ENCODE data around the gene PAF1.

The PAF1 gene

DNA sequence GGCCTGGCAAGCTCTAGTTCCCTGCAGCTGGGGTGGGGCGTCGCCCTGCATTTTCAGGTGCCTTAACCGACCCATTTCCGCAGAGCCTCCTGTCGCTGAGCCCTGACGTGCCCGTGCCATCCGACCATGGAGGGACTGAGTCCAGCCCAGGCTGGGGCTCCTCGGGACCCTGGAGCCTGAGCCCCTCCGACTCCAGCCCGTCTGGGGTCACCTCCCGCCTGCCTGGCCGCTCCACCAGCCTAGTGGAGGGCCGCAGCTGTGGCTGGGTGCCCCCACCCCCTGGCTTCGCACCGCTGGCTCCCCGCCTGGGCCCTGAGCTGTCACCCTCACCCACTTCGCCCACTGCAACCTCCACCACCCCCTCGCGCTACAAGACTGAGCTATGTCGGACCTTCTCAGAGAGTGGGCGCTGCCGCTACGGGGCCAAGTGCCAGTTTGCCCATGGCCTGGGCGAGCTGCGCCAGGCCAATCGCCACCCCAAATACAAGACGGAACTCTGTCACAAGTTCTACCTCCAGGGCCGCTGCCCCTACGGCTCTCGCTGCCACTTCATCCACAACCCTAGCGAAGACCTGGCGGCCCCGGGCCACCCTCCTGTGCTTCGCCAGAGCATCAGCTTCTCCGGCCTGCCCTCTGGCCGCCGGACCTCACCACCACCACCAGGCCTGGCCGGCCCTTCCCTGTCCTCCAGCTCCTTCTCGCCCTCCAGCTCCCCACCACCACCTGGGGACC is 16.9 kb upstream of the PAF1 start:
- peak overlapping the region; percentile 67 to 96 (median 79) for H3K4me3 ChIP-seq

DNA sequence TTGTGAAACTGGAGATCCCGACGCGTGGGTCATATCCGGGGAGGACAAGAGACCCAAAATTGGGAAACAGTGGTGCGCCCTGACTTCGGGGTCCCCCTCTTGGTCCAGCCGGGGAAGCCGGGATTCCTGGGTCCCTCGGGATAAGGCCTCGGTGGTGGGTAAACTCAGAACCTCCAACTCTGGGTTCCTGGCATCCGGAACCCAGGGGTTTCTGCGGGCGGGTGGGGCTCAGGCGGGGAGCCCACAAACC is 16.4 kb upstream of the PAF1 start:
- H3K4me3 ChIP-seq = peak overlapping the region; percentile 67 to 96 (median 79)
- peak overlapping the region; percentile 88 to 100 (median 99) for H3K27ac ChIP-seq

More for the DNA sequence above, 16.9 kb upstream of the PAF1 start:
- peak overlapping the region; percentile 88 to 100 (median 99) for H3K27ac ChIP-seq

DNA sequence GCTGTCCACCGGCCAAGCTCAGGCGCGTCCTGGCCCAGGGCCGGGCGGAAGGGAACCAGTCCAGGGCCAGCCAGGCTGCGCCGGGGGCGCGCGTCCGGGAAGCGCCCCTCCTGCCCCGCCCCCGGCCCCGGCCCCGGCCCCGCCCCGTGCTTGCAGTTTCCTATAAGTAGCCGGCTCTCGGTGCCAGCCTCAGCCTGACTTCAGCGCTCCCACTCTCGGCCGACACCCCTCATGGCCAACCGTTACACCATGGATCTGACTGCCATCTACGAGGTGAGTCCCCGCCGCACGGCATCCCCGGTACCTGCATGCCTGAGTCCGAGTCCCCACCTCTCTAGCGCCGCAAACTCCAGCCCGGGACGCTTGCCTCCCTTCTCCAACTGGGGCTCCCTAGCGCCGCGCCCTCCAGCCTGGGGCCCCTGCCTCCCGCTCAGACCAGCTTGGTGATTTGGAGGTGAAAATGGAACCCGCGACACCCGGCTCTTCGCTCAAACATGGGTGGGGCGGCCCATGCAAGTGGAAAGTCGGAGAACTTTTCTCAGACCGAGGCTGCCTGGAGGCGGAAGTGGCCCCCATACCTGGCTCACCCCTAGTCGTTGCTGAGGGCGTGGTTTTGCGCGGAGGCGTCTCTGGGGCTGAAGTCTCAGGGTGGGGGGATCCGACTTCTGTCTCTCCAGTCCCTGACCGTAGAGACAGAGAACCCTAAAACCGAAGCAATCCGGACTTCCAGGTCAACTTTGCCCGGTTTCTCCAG is 15.9 kb upstream of the PAF1 start, which contains the start of gene ZFP36:
TSS of gene ZFP36 (plus strand) at position 192 of the 754 bp plus-strand sequence. CDS start at position 250, 58 bp downstream.
- Histone ChIP-seq H3K4me3 (peak within 1 kb of the TSS; percentile 67 to 96 (median 79)), H3K27ac (peak within 1 kb of the TSS; percentile 88 to 100 (median 99))

DNA sequence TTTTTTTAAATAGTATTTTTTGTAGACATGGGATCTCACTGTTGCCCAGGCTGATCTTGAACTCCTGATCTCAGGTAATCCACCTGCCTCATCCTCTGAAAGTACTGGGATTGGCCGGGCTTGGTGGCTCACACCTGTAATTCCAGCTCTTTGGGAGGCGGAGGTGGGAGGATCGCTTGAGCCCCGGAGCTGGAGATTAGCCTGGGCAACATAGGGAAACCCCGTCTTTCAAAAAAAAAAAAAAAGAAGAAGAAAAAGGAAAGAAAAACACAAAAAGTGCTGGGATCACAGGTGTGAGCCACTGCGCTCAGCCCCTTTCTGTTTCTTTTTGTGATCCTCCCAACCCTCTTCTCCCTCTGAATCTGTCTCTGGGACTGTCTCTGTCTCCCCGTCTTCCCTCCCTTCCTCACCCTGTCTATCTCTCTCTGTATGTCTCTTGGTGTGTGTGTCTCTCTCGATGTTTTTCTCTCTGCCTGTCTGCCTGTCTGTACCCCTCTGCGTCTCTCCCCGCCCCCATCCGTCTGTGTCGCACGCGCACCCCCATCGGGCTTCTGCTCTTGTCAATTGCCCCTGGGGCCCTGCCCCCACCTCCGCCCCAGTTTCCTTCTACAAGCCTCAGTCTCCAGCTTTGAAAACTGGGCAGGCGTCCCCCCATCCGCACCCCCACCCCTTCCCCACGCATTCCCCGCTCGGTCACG is 15.2 kb upstream of the PAF1 start:
- Histone ChIP-seq H3K27ac (peak overlapping the region; percentile 66 to 100 (median 99)), H3K4me3 (peak overlapping the region; percentile 67 to 96 (median 79))

- Histone ChIP-seq H3K4me3 (peak overlapping the region in 6 of 7 experiments; percentile 67 to 92 (median 74)), H3K27ac (peak overlapping the region; percentile 27 to 100 (median 99))
Observed at GRCh38 chr19:39405261-39405957, 14.5 kb upstream of the PAF1 start.

DNA sequence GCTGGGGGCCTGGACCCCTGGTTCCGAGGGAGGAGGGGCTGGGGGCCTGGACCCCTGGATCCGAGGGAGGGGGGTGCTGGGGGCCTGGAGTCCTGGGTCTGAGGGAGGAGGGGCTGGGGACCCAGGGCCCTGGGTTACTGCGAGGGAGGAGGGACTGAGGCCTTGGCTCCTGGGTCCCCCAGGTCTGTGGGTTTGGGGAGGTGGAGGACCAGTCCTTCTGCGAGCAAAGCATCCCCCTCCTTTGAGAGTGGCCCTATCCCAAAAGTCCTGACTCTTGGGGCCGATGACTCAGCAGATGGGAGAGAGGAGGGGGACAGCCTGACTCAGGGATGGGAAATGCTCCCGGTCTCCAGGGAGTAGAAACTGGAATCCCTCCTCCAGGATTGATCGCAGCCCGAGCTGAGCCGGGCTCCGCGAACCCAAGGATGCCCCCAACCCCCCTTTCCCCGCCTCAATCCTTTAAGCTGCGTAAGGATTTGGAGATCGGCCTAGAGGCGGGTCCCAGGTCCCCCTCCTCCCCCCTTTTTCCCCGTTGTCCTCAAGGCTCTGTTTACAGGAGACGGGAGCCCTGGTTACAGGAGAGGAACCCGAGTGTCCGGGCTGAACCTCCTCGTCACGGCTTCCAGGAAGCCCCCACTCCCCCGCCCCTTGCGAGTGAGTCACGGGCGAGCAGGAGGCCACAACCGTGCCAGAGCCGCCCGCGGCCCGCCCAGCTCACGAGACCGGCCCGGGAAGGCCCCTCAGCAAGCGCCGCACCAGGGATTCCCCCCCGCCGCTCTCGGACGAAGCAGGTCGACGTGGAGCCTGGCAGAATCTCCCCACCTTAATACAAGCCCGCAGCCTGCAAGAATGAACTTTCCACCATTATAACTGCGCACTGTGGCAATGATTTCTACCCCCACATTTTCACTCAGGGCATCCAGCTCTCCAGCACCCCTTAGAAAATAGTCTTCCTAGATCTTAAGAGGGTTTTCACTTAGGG is 12.7 kb upstream of the PAF1 start:
- peak overlapping the region; percentile 92 to 100 (median 100) for H3K27ac ChIP-seq
- peak overlapping the region; percentile 24 to 52 (median 40) for H3K4me3 ChIP-seq

GRCh38 chr19:39402346-39403300 is 11.7 kb upstream of the PAF1 start:
- Histone ChIP-seq H3K4me3 (peak overlapping the region; percentile 24 to 52 (median 40)), H3K27ac (peak overlapping the region; percentile 92 to 100 (median 100))

DNA sequence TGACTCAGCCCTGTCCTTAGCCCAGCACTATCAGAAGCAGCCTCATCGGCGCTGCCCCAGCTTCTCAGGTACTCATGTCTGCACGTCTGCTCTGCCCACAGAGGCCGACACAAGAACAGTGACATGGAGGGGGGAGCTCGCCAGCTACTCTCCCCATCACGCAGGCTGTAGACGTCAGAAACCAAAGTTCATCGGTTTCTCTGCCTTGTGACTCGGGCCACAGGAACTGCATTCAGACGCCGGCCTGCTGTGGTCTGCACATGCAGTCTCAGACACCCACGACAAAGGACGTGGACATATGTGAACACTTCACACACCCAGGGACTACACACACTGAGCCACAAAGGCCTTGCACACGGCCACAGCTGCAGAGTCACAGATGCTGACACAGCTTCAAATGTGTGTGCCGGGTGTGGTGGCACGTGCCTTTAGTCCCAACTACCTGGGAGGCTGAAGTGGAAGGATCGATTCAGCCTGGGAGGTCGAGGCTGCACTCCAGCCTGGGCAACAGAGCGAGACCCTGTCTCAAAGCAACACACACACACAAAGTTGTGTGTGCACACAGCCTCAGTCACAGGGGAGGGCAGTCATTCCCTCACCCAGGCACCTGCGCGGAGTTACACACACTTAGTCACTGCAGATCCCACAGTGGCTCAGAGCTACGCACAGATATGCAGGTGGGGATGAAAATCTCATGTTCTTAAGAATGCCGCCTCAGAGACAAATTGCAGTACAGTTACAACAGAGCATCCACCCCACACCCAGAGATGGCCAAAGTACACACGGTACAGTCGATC is 10.8 kb upstream of the PAF1 start:
- H3K27ac ChIP-seq = peak overlapping the region; percentile 92 to 100 (median 100)

GRCh38 chr19:39401070-39401548 is 10.2 kb upstream of the PAF1 start:
- H3K27ac ChIP-seq = peak overlapping the region; percentile 16 to 100 (median 100)
- H3K4me3 ChIP-seq = no peak overlapping the region

More for the DNA sequence above, 10.8 kb upstream of the PAF1 start:
- H3K4me3 ChIP-seq = peak overlapping the region in 2 of 7 experiments; percentile 40

GRCh38 chr19:39400061-39400460 is 9.2 kb upstream of the PAF1 start:
- Histone ChIP-seq H3K27ac (peak overlapping the region in 17 of 21 experiments; percentile 10 to 100 (median 95)), H3K4me3 (no peak overlapping the region)

- peak overlapping the region in 18 of 21 experiments; percentile 10 to 100 (median 96) for H3K27ac ChIP-seq
- H3K4me3 ChIP-seq = no peak overlapping the region
Observed at GRCh38 chr19:39399668-39400050, 8.8 kb upstream of the PAF1 start.

DNA sequence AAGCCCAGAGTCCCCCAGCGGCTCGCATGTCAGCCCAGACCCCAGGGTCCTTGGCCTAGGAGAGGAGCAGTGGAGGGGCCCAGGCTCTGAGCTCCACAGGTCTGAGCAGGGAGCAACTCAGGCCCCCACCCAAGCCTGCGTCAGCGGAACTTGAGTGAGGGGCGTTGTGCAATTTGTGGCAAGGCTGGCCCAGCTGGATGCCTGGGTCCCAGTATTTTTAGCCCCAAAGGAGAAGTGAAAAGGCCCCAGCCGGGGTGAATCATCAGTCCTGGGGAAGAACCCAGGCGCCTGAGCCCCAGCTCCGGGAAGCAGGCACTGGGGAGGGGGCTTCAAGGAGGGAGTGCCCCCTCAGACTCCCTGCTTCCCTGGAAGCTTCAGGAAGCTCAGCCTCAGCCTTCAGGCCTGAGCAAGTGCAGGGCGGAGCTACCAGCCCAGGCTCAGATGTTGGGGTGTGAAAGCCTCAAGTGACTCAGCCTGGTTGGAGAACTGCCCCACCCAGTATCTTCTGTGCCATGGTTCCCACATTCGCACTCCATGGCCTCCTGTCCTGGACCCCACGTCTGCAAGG is 7.5 kb upstream of the PAF1 start:
- peak overlapping the region; percentile 52 to 100 (median 95) for H3K27ac ChIP-seq
- peak overlapping the region in 4 of 7 experiments; percentile 1 to 10 (median 2) for H3K4me3 ChIP-seq

GRCh38 chr19:39397360-39398296 is 6.7 kb upstream of the PAF1 start:
- peak overlapping the region; percentile 52 to 100 (median 95) for H3K27ac ChIP-seq
- H3K4me3 ChIP-seq = peak overlapping the region in 4 of 7 experiments; percentile 1 to 10 (median 2)

GRCh38 chr19:39390451-39390750 is 505 bp downstream of the PAF1 start:
- peak overlapping the region; percentile 54 to 92 (median 75) for H3K4me3 ChIP-seq
- peak overlapping the region; percentile 93 to 100 (median 99) for H3K27ac ChIP-seq

Measured in skin epidermis (tissue), 12 donors.